GM13976 (cell line): ENCODE data around the gene TCF7L1.

ENCODE experiments used
- DNase-seq: peaks from one replicate; pipeline ENCODE4 v3.0.0; 2012; ENCODE audit warnings: low spot score
- CTCF ChIP-seq: IDR thresholded peaks from 2 replicates; pipeline ENCODE4 v1.5.1; 2012; ENCODE audit warnings: borderline replicate concordance, mild to moderate bottlenecking; ENCODE audit not compliant: insufficient read depth; ENCODE audit errors: extremely low read depth, missing control alignments, control extremely low read depth
- in situ Hi-C: fragments of 300-500 bp; cut with MboI; formaldehyde crosslinking; loops from one replicate; pipeline ENCODE4 v1.12.0; 2022; ENCODE audit warnings: low sequenced_read_pairs, mixed read lengths, inconsistent platforms; ENCODE audit not compliant: unreplicated experiment

The TCF7L1 gene

GRCh38 chr2:85167479-85167878 is 34.3 kb downstream of the TCF7L1 start:
- in situ Hi-C loops, result no loop called here
- DNase-seq, result no peak
- TF ChIP-seq CTCF, result no peak

GRCh38 chr2:85168942-85169341 is 35.8 kb downstream of the TCF7L1 start:
- in situ Hi-C loops, result no loop called here
- DNase-seq, result no peak
- TF ChIP-seq CTCF, result no peak

- no peak for TF ChIP-seq CTCF
- in situ Hi-C loops, result no loop called here
- no peak for DNase-seq
Measured at GRCh38 chr2:85169581-85169980, 36.4 kb downstream of the TCF7L1 start.

- no peak for TF ChIP-seq CTCF
- in situ Hi-C loops, result no loop called here
- no peak for DNase-seq
Measured at GRCh38 chr2:85170938-85171475, 37.8 kb downstream of the TCF7L1 start.

- in situ Hi-C loops, result no loop called here
- no peak for TF ChIP-seq CTCF
- DNase-seq, result no peak
Measured at GRCh38 chr2:85171916-85172315, 38.7 kb downstream of the TCF7L1 start.

- in situ Hi-C loops, result no loop called here
- no peak for DNase-seq
- no peak for TF ChIP-seq CTCF
Measured at GRCh38 chr2:85173909-85174308, 40.7 kb downstream of the TCF7L1 start.

- no peak for DNase-seq
- in situ Hi-C loops, result no loop called here
- no peak for TF ChIP-seq CTCF
Measured at GRCh38 chr2:85174943-85175342, 41.8 kb downstream of the TCF7L1 start.
